HG03354 (cell line): ENCODE results near the gene TRERF1.
"Not testable (repeated sequence)": the region's sequence is repeated elsewhere in the genome, so short reads cannot be mapped to it uniquely, and the experiment has no call there.

Source experiments
- ATAC-seq: cut with Tn5 transposase; IDR thresholded peaks from one replicate; pipeline ENCODE4 v1.9.1; 2021; ENCODE audit warnings: mild to moderate bottlenecking; ENCODE audit not compliant: unreplicated experiment, poor library complexity, severe bottlenecking

TRERF1 gene

DNA sequence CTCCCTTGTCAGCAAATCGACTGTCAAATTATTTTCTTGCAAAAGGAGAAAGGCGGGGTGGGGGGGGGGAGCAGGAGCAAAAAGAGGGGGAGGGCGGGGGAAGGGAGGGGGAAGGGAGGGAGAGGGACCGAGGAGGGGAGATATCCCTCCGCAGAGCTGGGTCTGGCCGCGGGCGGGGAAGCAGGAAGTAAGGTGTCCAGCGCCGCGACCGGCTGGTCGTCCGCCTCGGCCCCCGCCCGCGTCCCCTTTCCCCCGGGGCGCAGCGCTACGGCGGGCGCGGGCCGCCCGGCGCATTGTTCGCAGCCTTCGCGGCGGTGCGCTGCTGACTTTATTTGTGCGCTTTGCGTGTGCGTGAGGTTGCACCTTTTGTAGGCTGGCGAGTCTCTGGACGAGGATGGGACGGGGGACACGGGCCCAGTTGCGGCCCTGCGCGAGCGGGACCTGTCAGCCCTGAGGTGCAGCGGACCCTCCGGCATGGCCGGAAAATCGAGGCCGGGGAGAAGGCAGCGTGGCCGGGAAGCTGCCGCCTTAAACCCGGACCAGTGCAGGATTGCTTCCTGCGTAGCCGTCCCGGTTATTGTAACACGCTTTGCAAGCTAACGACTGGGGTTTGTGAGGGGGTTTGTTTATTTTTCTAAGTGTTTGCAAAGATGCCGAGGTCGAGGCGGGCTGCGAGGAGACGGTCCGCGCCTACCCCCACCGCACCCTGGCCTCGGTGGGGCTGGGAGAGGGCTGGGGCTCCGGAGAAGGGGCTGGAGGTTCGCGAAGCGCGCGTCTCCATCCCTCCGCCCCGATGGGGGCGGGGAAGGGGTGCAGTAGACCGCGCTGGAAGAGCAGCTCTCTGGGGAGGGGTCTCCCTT is 675 bp upstream of the TRERF1 start:
- peak; percentile 39 for ATAC-seq

DNA sequence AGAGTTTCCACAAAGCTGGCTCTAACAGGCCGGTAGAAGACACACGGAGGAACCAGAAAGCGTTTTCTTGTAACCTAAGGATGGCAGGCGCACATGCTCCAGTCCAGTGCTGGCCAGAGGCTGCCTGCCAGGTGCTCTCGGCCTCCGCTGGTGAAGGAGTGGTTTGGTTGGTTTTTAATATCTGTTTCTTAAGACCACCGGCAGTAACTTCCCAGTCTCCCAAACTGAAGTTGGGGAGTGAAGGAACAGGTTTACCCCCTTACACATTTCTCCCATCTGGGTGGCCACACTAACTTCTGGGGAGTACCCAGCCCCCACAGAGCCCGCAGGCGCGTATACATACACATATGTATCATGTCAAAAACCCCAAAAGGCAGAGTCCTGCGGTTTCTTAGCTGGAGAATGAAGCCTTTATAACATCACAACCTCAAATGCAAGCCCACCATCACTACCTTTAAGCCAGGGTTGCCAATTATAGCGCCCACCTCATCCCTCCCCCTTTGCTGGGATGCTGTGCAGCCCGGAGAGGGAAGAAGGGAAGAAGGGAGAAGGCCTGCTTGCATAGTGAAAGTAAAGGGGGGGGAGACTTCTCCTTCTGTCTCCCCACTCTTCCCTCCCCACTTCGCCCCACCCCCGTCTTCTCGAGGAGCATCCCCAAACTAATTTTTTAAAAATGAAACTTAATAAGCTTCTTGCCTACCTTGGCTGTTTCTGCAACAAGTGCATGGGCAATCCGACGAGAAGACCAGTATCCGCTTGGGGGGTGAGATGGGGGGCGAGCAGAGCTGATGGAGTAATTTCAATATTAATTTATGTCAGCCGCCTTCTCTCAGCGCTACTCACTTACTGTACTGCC is 1.0 kb downstream of the TRERF1 start:
- no peak for ATAC-seq

GRCh38 chr6:42449917-42450476 is 1.7 kb downstream of the TRERF1 start:
- no peak for ATAC-seq

GRCh38 chr6:42448927-42449659 is 2.6 kb downstream of the TRERF1 start:
- ATAC-seq: no peak

GRCh38 chr6:42448391-42448790 is 3.3 kb downstream of the TRERF1 start:
- ATAC-seq: no peak

DNA sequence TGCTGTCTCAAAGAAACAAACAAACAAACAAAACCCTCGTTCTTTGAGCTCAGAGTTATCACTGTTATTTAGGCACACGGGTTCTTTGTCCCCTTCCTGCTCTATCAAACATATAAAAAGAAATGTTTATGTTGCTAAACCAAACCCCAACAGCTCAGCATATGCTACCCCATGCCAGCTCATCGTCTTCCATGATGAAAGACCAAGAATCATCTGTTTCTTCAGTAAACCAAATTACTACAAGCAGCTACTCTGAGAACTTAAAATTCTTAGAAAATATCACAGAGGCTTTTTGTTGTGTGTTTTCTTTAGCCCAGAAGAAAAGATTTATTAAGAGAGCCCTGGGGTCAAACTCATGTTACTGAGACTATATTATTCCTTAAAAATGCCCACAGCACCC is 4.7 kb downstream of the TRERF1 start:
- no peak for ATAC-seq

GRCh38 chr6:42446370-42446769 is 5.4 kb downstream of the TRERF1 start:
- no peak for ATAC-seq

DNA sequence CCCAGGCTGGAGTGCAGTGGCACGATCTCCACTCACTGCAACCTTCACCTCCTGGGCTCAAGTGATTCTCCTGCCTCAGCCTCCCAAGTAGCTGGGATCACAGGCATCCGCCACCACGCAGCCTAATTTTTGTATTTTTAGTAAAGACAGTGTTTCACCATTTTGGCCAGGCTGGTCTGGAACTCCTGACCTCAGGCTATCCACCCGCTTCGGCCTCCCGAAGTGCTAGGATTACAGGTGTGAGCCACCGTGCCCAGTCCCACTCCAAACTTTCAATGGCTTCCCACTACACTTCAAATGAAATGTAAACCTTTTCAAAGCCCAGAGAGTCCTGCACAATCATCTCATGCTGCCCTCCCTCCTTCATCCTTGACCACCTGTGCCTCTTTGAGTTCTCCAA is 5.8 kb downstream of the TRERF1 start:
- ATAC-seq: not testable (repeated sequence)

DNA sequence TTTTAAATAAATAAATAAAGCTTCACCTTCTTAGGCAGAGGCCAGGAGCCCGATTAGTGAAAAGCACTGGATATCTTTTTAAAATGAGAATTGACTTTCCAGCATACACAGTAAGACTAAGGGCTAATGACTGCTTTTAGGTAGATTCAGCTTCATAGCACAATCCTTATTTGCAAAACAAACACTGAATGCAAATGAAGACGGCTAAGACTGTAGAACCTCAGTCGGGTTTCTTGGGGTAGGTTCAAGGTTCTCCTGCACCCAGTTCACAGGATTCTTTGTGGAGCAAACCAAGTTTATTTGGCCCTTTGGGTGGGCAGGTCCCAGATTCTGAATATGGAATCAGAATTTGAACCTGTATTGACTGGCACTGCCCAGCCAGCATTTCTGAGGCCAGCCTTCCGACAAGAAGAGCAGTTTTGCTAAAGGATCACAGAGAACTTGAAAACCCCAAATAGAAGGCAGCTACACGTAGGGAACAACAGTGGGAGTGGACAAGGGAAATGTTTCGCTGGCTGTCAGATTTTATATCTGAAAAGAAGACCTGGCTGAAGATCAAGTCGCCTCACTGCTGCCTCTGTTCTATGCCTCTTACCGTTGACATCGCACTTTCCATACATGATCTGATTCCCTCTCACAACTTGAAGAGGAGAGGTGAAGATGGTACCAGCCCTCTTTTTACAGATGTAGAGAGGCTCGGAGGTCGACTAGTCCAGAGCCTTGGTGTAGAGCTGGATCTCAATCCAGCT is 8.2 kb downstream of the TRERF1 start:
- ATAC-seq: no peak

- no peak for ATAC-seq
Observed at GRCh38 chr6:42441697-42442081, 10.0 kb downstream of the TRERF1 start.

DNA sequence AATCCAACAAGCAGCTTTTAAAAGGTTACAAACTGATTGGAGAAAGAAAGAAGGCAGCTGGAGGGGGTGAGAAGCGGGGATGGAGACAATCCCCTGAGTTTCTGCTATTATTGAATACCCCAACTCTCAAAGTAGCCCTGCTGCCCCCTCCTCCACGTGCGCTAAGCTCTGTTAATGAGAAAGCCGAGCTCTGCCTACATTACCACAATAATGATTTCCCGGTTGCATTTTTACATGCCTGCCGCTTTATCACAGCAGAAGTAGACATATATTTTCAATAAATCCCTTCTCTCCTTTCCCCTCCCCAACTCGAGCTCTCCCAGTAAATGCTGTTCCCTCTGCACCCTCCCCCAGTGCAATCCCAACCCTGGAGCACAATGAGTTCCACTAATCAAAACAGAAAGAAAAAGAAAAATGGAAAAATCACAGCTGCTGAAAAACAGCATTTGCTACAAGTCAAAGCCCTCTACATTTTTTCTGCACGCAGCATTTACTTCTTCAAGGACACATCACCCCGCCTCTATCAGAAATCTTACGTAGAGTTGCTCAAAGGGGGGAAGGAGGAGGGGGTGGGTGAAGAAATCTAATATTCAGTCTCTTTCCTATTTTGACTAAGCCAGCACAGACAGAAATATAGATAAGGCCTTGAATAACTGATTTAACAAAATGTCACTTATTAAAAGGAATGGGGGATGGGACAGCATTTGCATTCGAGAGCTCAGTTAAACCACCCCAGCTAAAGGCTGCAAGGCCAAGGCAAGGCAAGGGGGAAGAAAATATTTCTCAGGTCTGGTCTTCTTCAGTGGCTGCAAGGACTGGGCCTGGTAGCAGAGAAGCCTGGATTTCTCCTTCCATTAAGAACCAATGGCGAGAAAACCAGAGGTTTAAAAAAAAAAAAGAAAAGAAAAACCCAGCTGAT is 10.7 kb downstream of the TRERF1 start:
- no peak for ATAC-seq

DNA sequence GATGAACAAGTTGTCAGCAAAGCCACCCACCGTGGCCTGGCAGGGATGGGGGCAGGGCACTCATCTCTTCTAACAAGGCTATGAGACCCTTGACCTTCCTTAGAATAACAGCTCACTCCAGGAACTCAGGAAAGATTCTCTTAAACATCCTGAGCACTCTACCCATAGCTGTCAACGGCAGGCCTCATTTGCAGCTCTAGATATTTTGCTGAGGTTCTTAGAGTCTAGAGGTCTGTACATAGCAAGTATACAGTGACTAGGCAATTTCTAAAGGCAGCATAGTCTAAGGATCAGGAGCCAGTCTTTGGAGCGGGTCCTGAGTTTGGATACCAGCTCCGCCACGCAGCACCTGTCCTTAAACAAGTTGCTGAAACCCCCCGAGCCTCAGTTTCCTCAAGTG is 11.7 kb downstream of the TRERF1 start:
- no peak for ATAC-seq

DNA sequence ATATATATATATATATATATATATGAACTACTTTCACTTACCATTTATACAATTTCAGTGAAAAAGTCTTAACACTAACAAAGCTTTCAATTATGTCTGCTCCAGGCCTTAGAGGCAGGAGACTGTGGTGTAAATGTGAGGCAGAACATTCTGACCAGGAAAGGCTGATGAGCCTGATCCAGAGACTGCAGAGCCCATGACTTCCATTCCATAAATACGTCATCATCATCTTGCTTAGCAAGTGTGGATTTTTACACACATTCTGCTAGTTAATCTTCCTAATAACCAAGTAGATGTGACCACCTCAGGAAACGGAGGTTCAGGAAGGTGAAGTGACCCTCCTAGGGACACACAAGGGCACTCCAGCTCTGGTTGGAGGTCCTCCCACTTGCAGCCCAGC is 14.9 kb downstream of the TRERF1 start:
- ATAC-seq: no peak

- ATAC-seq: no peak
Observed at GRCh38 chr6:42434237-42434636, 17.5 kb downstream of the TRERF1 start.

DNA sequence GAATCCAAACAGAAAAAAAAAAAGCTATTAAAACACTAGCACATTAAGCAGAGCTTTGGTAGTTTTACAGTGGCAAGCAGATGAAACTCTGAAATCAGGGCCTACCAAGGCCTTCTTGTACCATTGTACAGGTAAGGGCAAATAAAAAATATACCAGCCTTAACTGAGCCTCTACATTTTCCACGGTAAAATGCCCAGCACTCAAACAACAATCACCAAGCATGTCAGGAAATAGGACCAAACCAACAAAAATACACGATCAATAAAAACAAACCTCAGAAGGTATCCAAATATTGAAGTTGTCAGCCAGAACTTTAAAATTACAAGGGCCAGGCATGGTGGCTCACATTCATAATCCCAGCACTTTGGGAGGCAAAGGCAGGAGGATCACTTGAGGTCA is 18.3 kb downstream of the TRERF1 start:
- no peak for ATAC-seq

DNA sequence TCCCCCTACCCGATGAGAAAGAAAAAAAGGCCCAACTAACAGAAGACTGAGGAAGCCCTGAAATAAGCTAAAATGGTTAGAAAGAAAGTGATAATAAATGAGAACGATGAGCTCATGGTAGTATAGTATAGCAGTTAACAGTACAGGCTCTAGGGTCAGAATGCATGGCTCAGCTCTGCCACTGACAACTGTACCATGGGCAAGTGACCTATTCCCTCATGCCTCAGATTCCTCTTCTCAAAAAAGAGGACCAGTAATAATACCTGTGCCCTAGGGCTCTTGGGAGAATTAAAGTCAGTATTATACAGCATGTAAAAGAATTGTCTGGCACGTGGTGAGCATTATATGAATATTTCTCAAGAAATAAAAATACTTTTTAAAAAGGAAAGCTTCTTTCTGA is 19.8 kb downstream of the TRERF1 start:
- ATAC-seq: no peak

DNA sequence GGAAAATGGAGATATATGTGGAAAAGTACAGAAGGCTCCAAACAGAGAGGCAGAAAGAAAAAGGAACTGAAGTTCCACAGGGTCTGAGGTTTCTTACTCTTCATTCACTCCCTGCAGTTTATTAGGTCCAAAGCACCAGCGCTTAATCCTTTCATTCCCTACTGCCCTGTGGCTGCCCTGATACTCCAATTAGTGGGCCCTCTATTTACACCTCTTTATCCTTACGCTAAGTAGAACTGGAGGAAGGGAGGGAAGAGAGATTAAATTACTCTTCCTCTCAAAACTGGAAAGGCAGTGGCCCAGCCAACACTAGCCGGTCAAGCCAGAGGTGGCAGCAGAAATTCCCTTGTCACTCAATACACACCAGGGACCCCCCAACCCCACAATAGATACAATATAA is 20.4 kb downstream of the TRERF1 start:
- ATAC-seq: no peak

GRCh38 chr6:42429836-42430235 is 21.9 kb downstream of the TRERF1 start:
- no peak for ATAC-seq
